GM18505 (cell line): ENCODE data around the gene CD40.
A peak's percentile ranks its signal among the peaks of the same experiment; 100 is the strongest.

ENCODE experiments used
- ATAC-seq: cut with Tn5 transposase; IDR thresholded peaks from one replicate; pipeline ENCODE4 v1.9.1; 2021; ENCODE audit not compliant: unreplicated experiment
- POLR2A ChIP-seq: IDR thresholded peaks from 4 replicates; pipeline ENCODE4 v1.6.1; 2011; ENCODE audit warnings: borderline replicate concordance; ENCODE audit not compliant: insufficient read depth, insufficient read length; ENCODE audit errors: extremely low read depth

Gene CD40

GRCh38 chr20:46121184-46121930 lies 3.2 kb downstream of the CD40 start:
- no peak for TF ChIP-seq POLR2A
- ATAC-seq, result no peak

DNA sequence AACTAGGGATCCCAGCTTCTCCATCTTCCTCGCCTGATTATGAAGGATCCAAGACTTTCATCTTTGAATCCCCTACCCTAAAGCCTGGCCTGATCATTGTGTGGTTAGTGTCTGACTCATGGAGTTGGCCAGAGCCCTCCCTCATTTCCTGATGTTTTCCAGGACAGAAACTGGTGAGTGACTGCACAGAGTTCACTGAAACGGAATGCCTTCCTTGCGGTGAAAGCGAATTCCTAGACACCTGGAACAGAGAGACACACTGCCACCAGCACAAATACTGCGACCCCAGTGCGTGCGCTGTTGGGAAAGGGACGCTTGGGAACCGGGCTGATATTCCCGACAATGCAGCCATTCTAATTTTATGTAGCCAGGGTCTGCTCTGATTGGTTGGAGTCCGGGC lies 4.0 kb downstream of the CD40 start:
- TF ChIP-seq POLR2A, result no peak
- ATAC-seq, result no peak

DNA sequence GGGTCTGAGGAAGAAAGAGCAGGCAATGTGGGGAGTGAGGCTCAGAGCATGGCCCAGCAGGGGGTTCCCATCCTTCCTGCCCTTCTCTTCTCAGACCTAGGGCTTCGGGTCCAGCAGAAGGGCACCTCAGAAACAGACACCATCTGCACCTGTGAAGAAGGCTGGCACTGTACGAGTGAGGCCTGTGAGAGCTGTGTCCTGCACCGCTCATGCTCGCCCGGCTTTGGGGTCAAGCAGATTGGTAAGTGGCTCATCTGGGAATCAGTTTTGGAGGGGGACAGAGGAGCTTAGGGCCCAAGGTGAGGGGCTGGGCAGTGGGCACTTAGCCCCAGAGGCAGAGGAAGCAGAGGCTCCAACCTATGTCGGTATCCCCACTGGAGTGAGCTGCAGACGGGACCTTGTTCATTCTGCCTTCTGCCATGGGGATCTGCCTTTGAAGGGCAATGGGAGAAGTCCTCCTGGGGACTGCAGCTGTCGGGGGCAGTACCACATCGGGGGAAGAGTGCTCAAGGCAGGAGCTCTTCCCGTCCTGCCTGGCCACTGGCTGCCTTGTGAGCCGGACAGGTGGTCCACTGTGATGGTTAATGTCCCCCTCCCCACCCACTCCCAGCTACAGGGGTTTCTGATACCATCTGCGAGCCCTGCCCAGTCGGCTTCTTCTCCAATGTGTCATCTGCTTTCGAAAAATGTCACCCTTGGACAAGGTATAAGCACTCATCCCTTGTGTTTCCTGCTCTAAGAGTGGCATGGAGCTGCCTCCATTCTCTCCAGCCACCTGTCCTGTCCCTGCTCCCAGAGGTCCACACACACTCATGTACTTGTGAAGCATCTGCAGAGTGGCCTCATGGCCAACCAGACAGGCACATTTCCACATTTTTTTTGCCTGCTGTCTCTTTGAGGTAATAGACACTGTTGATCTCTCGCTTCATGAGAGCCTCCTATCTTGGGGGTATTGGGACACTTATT lies 4.7 kb downstream of the CD40 start:
- TF ChIP-seq POLR2A, result peak; percentile 31
- ATAC-seq, result no peak

GRCh38 chr20:46123482-46124245 lies 5.5 kb downstream of the CD40 start:
- TF ChIP-seq POLR2A, result peak; percentile 4
- ATAC-seq, result no peak

GRCh38 chr20:46126440-46127056 lies 8.4 kb downstream of the CD40 start:
- no peak for TF ChIP-seq POLR2A
- ATAC-seq, result no peak

- no peak for ATAC-seq
- peak; percentile 16 for TF ChIP-seq POLR2A
Observed at GRCh38 chr20:46127396-46128010, 9.4 kb downstream of the CD40 start.

GRCh38 chr20:46128310-46129151 lies 10.4 kb downstream of the CD40 start:
- TF ChIP-seq POLR2A, result peak; percentile 14
- no peak for ATAC-seq

GRCh38 chr20:46129955-46130481 lies 11.9 kb downstream of the CD40 start:
- peak; percentile 35 for TF ChIP-seq POLR2A
- no peak for ATAC-seq

DNA sequence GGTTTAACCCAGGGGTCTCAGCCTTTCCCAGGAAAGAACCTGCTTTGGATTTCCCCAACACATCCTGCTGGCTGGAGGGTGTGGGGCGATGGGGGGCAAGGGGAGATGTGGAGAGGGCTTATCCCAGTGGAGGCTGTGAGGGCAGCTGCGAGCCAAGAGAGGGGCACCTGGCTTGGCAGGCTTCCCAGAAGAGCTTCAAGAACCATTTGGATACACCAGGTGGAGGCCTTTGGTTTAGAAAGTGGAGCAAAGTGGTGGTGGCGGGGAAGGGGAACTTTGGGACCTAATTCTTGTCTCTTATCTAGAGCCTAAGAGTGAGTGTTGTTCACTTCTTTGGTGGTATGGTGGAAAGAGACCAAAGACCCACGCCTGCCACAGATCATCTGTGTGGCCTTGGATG lies 12.4 kb downstream of the CD40 start:
- peak; percentile 32 for TF ChIP-seq POLR2A
- no peak for ATAC-seq

GRCh38 chr20:46131396-46131795 lies 13.3 kb downstream of the CD40 start:
- TF ChIP-seq POLR2A, result no peak
- no peak for ATAC-seq

DNA sequence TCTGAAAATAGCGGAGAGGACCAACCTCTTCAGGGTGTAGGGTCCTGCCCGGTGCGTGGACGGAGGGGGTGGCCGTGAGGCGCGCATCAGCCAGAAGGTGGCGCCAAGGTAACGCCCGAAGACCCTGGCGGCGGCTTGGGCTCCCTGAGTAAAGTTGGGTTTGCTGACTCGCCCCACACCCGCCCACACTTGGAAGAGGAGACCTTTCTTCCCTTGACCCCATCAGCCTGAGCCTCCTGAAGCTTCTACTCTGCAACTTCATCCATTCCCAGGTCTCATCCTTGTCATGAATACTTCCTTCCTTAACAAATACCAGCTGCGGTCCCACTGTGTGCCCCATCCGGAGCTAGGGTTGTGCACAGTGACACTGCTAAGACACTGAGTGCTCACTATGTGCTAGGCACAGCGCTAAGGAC lies 14.6 kb downstream of the CD40 start:
- TF ChIP-seq POLR2A, result no peak
- ATAC-seq, result no peak
